CD4-positive, alpha-beta T cell treated with Interleukin-4 for 4 hours (primary cell): Measurements from ENCODE around the gene ARMC10.
"Not testable (repeated sequence)": the region's sequence is repeated elsewhere in the genome, so short reads cannot be mapped to it uniquely, and the experiment has no call there.

Experiments used
- DNase-seq: peaks from one replicate; pipeline ENCODE4 v3.0.0-alpha.2; 2020

The ARMC10 gene

DNA sequence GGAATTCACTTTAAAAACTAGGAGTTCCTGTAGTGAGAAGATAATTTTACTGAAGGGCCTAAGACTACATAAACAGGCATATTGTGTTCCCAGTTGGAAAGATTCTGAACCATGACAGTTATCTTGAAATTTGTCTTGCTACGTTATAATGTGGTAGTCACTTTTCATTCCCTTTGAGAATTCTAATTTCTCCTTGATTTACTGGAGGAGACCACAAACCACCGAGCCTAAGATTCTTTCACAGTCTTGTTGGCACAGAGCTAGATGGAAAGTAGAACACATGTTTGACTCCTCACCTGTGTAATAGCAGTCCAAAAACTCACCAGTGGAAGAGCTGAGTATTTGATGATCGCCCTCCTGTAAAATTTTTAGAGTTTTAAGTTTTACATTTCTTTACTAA lies 4.9 kb downstream of the ARMC10 start:
- DNase-seq = no peak

GRCh38 chr7:103080923-103081322 lies 6.0 kb downstream of the ARMC10 start:
- no peak for DNase-seq

DNA sequence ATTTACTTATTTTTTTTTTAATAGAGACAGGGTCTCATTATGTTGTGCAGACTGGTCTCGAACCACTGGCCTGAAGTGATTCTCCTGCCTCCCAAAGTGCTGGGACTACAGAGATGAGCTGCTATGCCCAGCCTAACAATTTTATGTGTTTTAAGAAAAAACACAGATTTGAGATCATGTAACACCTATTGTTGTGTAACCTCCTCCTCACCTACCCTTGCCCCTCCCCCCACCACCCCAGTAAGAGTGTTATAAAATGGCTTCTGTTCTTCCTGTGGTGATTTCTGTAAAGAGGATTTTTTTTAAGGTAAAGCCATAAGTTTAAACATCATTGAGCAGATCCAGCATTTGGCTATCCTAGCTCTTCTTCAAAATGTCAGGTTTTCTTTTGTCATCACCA lies 7.6 kb downstream of the ARMC10 start:
- DNase-seq = no peak

GRCh38 chr7:103083210-103083609 lies 8.3 kb downstream of the ARMC10 start:
- no peak for DNase-seq

DNA sequence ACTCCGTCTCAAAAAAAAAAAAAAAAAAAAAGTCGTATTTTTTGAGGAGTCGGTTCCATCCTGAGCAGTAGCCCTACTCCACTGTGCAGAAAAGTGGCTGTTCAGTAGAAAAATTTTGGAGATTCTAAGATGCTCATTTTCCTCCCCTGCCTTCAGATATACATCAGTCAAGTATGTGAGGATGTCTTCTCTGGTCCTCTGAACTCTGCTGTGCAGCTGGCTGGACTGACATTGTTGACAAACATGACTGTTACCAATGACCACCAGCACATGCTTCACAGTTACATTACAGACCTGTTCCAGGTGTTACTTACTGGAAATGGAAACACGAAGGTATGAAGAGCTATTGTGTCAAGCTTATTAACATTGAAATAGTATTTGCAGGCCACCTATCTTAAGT lies 17.4 kb downstream of the ARMC10 start:
- DNase-seq = not testable (repeated sequence)

GRCh38 chr7:103093429-103093828 lies 18.5 kb downstream of the ARMC10 start:
- no peak for DNase-seq

GRCh38 chr7:103094102-103094501 lies 19.2 kb downstream of the ARMC10 start:
- no peak for DNase-seq

DNA sequence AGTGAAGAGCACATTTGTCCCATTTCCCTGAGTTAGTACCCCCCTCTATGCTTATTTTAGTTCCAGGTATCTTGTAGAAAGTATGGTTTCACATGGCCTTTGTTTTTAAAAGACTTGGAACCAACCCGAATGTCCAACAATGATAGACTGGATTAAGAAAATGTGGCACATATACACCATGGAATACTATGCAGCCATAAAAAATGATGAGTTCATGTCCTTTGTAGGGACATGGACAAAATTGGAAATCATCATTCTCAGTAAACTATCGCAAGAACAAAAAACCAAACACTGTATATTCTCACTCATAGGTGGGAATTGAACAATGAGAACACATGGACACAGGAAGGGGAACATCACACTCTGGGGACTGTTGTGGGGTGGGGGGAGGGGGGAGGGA lies 20.6 kb downstream of the ARMC10 start:
- not testable (repeated sequence) for DNase-seq

DNA sequence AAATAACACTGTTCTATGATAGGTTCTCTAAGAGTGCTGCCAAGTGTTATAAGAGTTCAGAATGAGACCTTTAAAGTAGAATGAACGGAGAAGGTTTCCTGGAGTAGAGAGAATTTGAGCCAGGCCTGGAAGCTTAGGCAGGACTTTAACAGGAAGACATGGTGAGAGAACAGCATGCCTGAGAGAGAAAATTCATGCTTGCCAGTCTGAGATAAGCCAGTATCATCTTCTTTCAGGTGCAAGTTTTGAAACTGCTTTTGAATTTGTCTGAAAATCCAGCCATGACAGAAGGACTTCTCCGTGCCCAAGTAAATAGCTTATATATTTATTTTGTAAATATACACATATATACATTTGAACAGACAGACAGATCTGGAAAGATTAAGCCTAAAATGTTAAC lies 22.1 kb downstream of the ARMC10 start:
- DNase-seq = no peak

DNA sequence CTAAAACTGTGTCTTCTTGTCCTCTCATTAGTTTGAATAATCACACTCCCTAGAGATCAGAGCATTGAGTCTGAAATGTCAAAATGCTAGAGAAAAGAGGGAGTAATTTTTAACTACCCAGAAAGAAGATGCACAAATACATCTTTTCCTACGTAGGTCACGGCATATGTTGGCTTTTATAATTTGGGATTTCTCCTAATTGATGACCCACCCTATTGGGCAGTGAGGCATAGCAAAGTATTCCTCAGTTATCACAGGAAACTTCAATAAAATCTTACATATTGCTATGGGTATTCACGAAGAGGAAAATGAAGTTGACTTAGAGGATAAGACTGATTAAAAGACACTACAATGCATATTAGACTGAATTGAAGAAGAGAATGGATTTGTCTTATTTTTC lies 25.4 kb downstream of the ARMC10 start:
- DNase-seq = no peak

DNA sequence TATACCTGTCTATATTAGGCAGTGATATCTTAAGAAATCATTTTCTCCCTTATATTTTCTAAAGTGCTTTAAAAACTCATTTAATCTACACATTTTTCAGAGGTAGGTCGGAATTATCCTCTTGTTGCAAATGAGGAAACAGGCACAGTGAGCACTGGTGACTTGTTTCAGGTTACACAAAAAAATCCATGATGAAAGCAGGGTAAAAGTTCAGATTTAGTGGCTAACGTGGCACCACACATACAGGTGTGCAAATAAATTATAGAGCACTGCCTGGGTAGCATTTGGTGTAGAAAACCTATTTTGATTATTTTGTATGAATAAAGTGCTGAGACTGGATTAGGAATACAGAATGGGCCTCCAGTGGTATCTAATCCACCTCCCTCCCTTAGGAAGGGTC lies 26.6 kb downstream of the ARMC10 start:
- DNase-seq = no peak

- DNase-seq = no peak
These were observed 31.2 kb downstream of the ARMC10 start for GRCh38 chr7:103106005-103106702.

- DNase-seq = not testable (repeated sequence)
These were observed 31.7 kb downstream of the ARMC10 start for GRCh38 chr7:103106703-103107070.

GRCh38 chr7:103113164-103113563 lies 38.2 kb downstream of the ARMC10 start:
- no peak for DNase-seq

- DNase-seq = no peak
These were observed 39.7 kb downstream of the ARMC10 start for GRCh38 chr7:103114576-103115008.

- DNase-seq = no peak
These were observed 40.8 kb downstream of the ARMC10 start for GRCh38 chr7:103115771-103116170.

DNA sequence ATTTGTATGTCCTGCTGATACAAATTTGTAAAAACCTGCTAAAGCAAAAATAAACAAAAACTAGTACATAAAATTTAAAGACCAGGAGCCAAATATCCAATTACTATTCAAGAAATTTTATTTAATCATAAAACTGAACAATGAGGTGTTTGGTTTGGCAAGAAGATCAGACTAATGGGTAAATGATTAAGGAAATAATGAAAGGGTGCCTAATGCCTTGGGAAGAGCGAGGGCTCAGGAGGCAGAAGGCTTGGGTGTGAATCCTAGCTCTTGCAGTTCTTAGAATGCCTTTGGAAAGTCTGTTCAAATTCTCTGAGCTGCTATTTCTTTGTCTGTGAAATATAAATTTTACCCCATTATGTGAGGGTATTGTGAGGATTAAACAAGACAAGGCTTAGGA lies 41.6 kb downstream of the ARMC10 start:
- no peak for DNase-seq

- DNase-seq = no peak
These were observed 42.1 kb downstream of the ARMC10 start for GRCh38 chr7:103116991-103117390.

GRCh38 chr7:103117465-103117864 lies 42.5 kb downstream of the ARMC10 start:
- no peak for DNase-seq

DNA sequence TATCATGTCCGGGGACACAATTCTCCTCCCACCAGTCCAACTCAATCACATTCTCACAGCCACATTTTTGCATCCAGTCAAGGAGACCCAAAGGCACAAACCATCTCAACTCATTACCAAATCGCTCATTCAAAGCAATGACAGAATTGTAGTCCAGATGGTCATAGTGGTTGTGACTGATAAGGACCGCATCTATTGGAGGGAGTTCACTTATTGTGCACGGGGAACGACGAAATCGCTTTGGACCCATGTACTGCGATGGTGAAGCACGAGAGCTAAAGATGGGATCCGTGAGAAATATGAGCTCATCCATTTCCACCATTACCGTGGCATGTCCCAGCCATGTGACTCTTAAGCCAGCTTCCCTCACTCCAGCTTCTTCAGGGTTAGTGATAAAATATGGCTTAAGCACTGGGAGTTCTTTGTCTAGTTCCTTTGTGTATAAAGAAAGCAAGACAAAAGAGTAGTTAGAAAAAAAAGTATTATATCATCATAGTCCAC lies 44.9 kb downstream of the ARMC10 start:
- DNase-seq = no peak

DNA sequence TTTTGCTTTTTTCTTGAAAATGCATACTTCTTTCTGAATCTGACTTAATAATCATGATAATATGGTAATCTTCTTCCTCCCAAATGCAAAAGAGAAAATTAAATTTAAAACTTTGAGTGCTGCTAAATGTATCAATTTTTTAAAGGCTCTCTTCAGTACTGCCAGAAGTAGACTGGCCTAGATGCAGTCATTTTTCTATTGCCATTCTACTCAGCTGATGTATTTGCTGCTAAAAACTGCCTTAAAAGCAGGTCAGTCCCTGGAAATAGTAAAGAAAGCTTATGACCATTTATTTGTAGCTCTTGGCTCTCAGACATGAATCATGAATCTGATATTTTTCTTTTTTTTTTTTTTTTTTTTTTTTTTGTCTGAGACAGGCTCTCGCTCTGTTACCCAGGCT lies 45.4 kb downstream of the ARMC10 start:
- no peak for DNase-seq

- no peak for DNase-seq
These were observed 46.7 kb downstream of the ARMC10 start for GRCh38 chr7:103121641-103122040.

- DNase-seq = no peak
These were observed 48.6 kb downstream of the ARMC10 start for GRCh38 chr7:103123529-103123928.

DNA sequence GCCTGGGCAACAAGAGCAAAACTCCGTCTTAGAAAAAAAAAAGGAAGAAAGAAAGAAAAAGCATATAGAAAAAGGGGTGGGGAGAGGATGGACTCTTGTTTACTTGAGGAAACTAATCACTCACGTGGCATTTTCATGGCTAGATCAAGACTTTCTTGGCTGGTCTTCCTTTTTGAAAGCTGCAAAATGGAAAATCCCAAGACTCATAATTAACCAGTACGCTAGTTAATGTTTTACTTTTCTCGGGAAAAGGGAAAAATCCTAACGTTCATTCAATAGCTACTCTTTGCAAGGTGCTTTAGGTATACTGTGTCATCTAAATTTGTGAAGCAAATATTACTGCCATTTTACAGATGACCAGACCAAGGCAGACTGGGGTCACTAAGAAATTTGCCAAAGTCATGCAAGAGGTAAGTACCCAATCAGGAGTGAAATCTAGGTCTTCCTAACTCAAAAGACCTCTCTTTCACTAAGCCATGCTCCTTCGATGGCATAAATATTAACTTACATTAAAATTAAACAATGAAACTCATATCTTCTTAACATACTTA lies 49.6 kb downstream of the ARMC10 start:
- DNase-seq = no peak

DNA sequence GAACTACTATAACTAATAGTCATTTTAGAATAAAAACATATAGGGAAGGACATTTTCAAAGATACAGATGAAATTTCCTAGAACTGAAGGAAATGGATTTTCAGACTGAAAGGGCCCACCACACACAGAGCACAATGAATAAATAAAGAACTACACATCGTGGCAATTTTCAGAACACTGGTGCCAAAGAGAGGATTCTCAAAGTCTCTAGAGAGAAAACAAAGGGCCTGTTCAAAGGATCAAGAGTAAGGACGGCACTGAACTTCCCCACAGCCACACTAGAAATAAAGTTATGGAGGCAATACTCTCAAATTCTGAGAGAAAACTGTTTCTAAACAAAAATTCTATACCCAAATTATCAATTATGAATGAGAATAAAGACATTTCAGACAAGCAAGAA lies 52.1 kb downstream of the ARMC10 start:
- DNase-seq = no peak
